Endothelial cell of umbilical vein (primary cell): ENCODE measurements around the gene IL1R2.

Experiments used
- CTCF ChIP-seq, 2 donors: IDR thresholded peaks; 1 replicate in 1 of 2; 2 replicates in 1 of 2; pipeline ENCODE4 v1.5.1; 2011; ENCODE audit warnings: low read length in 2 of 2, mild to moderate bottlenecking in 2 of 2, moderate library complexity in 2 of 2, control low read depth in 1 of 2, inconsistent platforms in 1 of 2, low read depth in 1 of 2; ENCODE audit not compliant: insufficient read depth in 1 of 2; ENCODE audit errors: extremely low read depth in 1 of 2
- EZH2 ChIP-seq: IDR thresholded peaks from 2 replicates; pipeline ENCODE4 v1.6.1; 2012; ENCODE audit warnings: borderline replicate concordance, low read depth, mild to moderate bottlenecking, moderate library complexity, low read length, inconsistent platforms; ENCODE audit not compliant: severe bottlenecking
- JUN ChIP-seq: IDR thresholded peaks from 2 replicates; pipeline ENCODE4 v1.6.1; 2011; ENCODE audit warnings: borderline replicate concordance, low read depth; ENCODE audit not compliant: insufficient read length, insufficient read depth
- MAX ChIP-seq: IDR thresholded peaks from 2 replicates; pipeline ENCODE4 v1.6.1; 2011; ENCODE audit not compliant: insufficient read depth, insufficient read length
- MYC ChIP-seq: IDR thresholded peaks from one replicate; pipeline ENCODE4 v1.6.1; 2011; ENCODE audit warnings: mild to moderate bottlenecking, low read depth, low read length
- POLR2A ChIP-seq: IDR thresholded peaks from 2 replicates; pipeline ENCODE4 v1.6.1; 2012; ENCODE audit warnings: low read depth, mild to moderate bottlenecking, control low read depth, low read length
- POLR2AphosphoS5 ChIP-seq: IDR thresholded peaks from 2 replicates; pipeline ENCODE4 v1.6.1; 2012; ENCODE audit warnings: low read depth, mild to moderate bottlenecking, control low read depth, low read length, moderate library complexity; ENCODE audit not compliant: insufficient read depth

GRCh38 chr2:101998556-101998895, 6.8 kb downstream of the IL1R2 start:
- no peak for TF ChIP-seq EZH2
- no peak for TF ChIP-seq POLR2A
- TF ChIP-seq CTCF (IDR thresholded peaks at IDR 0.05; ENCODE audit: extremely low read depth in 1 of 2, insufficient read depth in 1 of 2, low read depth in 1 of 2, low read length in 2 of 2), result no peak
- no peak for TF ChIP-seq POLR2AphosphoS5
- no peak for TF ChIP-seq MAX
- TF ChIP-seq MYC, result no peak
- TF ChIP-seq JUN, result no peak
